ENCODE results near the gene EPC2. TPM values are rescaled to one million over a fixed set of nuclear protein-coding genes. Genes with fewer than 3 reads are reported as not detected.
"Not testable (repeated sequence)": the region's sequence is repeated elsewhere in the genome, so short reads cannot be mapped to it uniquely, and the experiment has no call there.

The EPC2 gene
- polyA plus RNA-seq, 1 donor, result 27.9 TPM

GRCh38 chr2:148752977-148753376 is 108.4 kb downstream of the EPC2 start:
- no peaks in the 10 kb centered on the region for H3K27me3 ChIP-seq (ENCODE audit: control insufficient read depth, insufficient read depth, low read length)
- no peak for DNase-seq
- peaks cover 9% of the 10 kb centered on the region for H3K36me3 ChIP-seq (ENCODE audit: control insufficient read depth, insufficient read depth, low read length)
- no peak overlapping the region for H3K27ac ChIP-seq (ENCODE audit: low read length)
- no peaks in the 10 kb centered on the region for H3K9me3 ChIP-seq (ENCODE audit: control insufficient read depth, low read depth, low read length)
- no peak overlapping the region for H3K4me3 ChIP-seq (ENCODE audit: low read length)
- H3K4me1 ChIP-seq (ENCODE audit: control insufficient read depth, insufficient read depth, low read length), result no peaks in the 10 kb centered on the region
- no CpG with 5 or more reads among the region's 3 CpGs for WGBS (ENCODE audit: insufficient coverage, low lambda C conversion rate)

GRCh38 chr2:148754864-148755263 is 110.3 kb downstream of the EPC2 start:
- Histone ChIP-seq H3K4me3 (ENCODE audit: low read length) (no peak overlapping the region), H3K36me3 (ENCODE audit: control insufficient read depth, insufficient read depth, low read length) (peaks cover 9% of the 10 kb centered on the region), H3K4me1 (ENCODE audit: control insufficient read depth, insufficient read depth, low read length) (no peaks in the 10 kb centered on the region), H3K27me3 (ENCODE audit: control insufficient read depth, insufficient read depth, low read length) (no peaks in the 10 kb centered on the region), H3K9me3 (ENCODE audit: control insufficient read depth, low read depth, low read length) (no peaks in the 10 kb centered on the region), H3K27ac (ENCODE audit: low read length) (no peak overlapping the region)
- DNase-seq, result no peak
- no CpG with 5 or more reads among the region's 1 CpG for WGBS (ENCODE audit: insufficient coverage, low lambda C conversion rate)

GRCh38 chr2:148756292-148756975 is 111.9 kb downstream of the EPC2 start:
- Histone ChIP-seq H3K36me3 (ENCODE audit: control insufficient read depth, insufficient read depth, low read length) (peaks cover 9% of the 10 kb centered on the region), H3K4me3 (ENCODE audit: low read length) (no peak overlapping the region), H3K4me1 (ENCODE audit: control insufficient read depth, insufficient read depth, low read length) (no peaks in the 10 kb centered on the region), H3K9me3 (ENCODE audit: control insufficient read depth, low read depth, low read length) (no peaks in the 10 kb centered on the region), H3K27me3 (ENCODE audit: control insufficient read depth, insufficient read depth, low read length) (no peaks in the 10 kb centered on the region), H3K27ac (ENCODE audit: low read length) (no peak overlapping the region)
- DNase-seq, result no peak
- WGBS (ENCODE audit: insufficient coverage, low lambda C conversion rate), result 100% methylated on average over 2 of the region's 4 CpGs

- Histone ChIP-seq H3K27ac (ENCODE audit: low read length) (no peak overlapping the region), H3K4me3 (ENCODE audit: low read length) (no peak overlapping the region), H3K4me1 (ENCODE audit: control insufficient read depth, insufficient read depth, low read length) (no peaks in the 10 kb centered on the region), H3K9me3 (ENCODE audit: control insufficient read depth, low read depth, low read length) (no peaks in the 10 kb centered on the region), H3K27me3 (ENCODE audit: control insufficient read depth, insufficient read depth, low read length) (no peaks in the 10 kb centered on the region), H3K36me3 (ENCODE audit: control insufficient read depth, insufficient read depth, low read length) (peaks cover 31% of the 10 kb centered on the region)
- WGBS (ENCODE audit: insufficient coverage, low lambda C conversion rate), result 83% methylated on average over 1 of the region's 3 CpGs
- DNase-seq, result no peak
These were observed 120.3 kb downstream of the EPC2 start for GRCh38 chr2:148764815-148765214.

- no peak overlapping the region for H3K27ac ChIP-seq (ENCODE audit: low read length)
- WGBS (ENCODE audit: insufficient coverage, low lambda C conversion rate), result no CpG with 5 or more reads among the region's 4 CpGs
These were observed 125.5 kb downstream of the EPC2 start for GRCh38 chr2:148770047-148770446.

GRCh38 chr2:148781544-148781943 is 137.0 kb downstream of the EPC2 start:
- H3K4me1 ChIP-seq (ENCODE audit: control insufficient read depth, insufficient read depth, low read length), result no peaks in the 10 kb centered on the region
- H3K27ac ChIP-seq (ENCODE audit: low read length), result no peak overlapping the region
- H3K27me3 ChIP-seq (ENCODE audit: control insufficient read depth, insufficient read depth, low read length), result no peaks in the 10 kb centered on the region
- 90% methylated on average over 2 of the region's 5 CpGs for WGBS (ENCODE audit: insufficient coverage, low lambda C conversion rate)
- H3K4me3 ChIP-seq (ENCODE audit: low read length), result no peak overlapping the region
- H3K36me3 ChIP-seq (ENCODE audit: control insufficient read depth, insufficient read depth, low read length), result peaks cover 33% of the 10 kb centered on the region
- DNase-seq, result no peak
- no peaks in the 10 kb centered on the region for H3K9me3 ChIP-seq (ENCODE audit: control insufficient read depth, low read depth, low read length)

More at GRCh38 chr2:148770047-148770446, 125.5 kb downstream of the EPC2 start:
- Histone ChIP-seq H3K4me1 (ENCODE audit: control insufficient read depth, insufficient read depth, low read length) (no peaks in the 10 kb centered on the region), H3K9me3 (ENCODE audit: control insufficient read depth, low read depth, low read length) (no peaks in the 10 kb centered on the region), H3K4me3 (ENCODE audit: low read length) (no peak overlapping the region), H3K36me3 (ENCODE audit: control insufficient read depth, insufficient read depth, low read length) (peaks cover 38% of the 10 kb centered on the region), H3K27me3 (ENCODE audit: control insufficient read depth, insufficient read depth, low read length) (no peaks in the 10 kb centered on the region)
- no peak for DNase-seq

GRCh38 chr2:148789059-148789458 is 144.5 kb downstream of the EPC2 start:
- H3K36me3 ChIP-seq (ENCODE audit: control insufficient read depth, insufficient read depth, low read length), result peaks cover 14% of the 10 kb centered on the region
- no peaks in the 10 kb centered on the region for H3K27me3 ChIP-seq (ENCODE audit: control insufficient read depth, insufficient read depth, low read length)
- H3K27ac ChIP-seq (ENCODE audit: low read length), result no peak overlapping the region
- no peaks in the 10 kb centered on the region for H3K9me3 ChIP-seq (ENCODE audit: control insufficient read depth, low read depth, low read length)
- H3K4me1 ChIP-seq (ENCODE audit: control insufficient read depth, insufficient read depth, low read length), result no peaks in the 10 kb centered on the region
- DNase-seq, result no peak
- no peak overlapping the region for H3K4me3 ChIP-seq (ENCODE audit: low read length)

GRCh38 chr2:148790172-148790571 is 145.6 kb downstream of the EPC2 start:
- no CpG with 5 or more reads among the region's 5 CpGs for WGBS (ENCODE audit: insufficient coverage, low lambda C conversion rate)
- H3K4me3 ChIP-seq (ENCODE audit: low read length); H3K27me3 ChIP-seq (ENCODE audit: control insufficient read depth, insufficient read depth, low read length); H3K4me1 ChIP-seq (ENCODE audit: control insufficient read depth, insufficient read depth, low read length); H3K9me3 ChIP-seq (ENCODE audit: control insufficient read depth, low read depth, low read length); DNase-seq; H3K36me3 ChIP-seq (ENCODE audit: control insufficient read depth, insufficient read depth, low read length); H3K27ac ChIP-seq (ENCODE audit: low read length): not testable (repeated sequence)

GRCh38 chr2:148794558-148794957 is 150.0 kb downstream of the EPC2 start:
- 100% methylated on average over 1 of the region's 2 CpGs for WGBS (ENCODE audit: insufficient coverage, low lambda C conversion rate)
- no peaks in the 10 kb centered on the region for H3K36me3 ChIP-seq (ENCODE audit: control insufficient read depth, insufficient read depth, low read length)

GRCh38 chr2:148796735-148797512 is 152.4 kb downstream of the EPC2 start:
- WGBS (ENCODE audit: insufficient coverage, low lambda C conversion rate), result no CpG with 5 or more reads among the region's 3 CpGs
- Histone ChIP-seq H3K27ac (ENCODE audit: low read length) (no peak overlapping the region), H3K9me3 (ENCODE audit: control insufficient read depth, low read depth, low read length) (no peaks in the 10 kb centered on the region), H3K27me3 (ENCODE audit: control insufficient read depth, insufficient read depth, low read length) (no peaks in the 10 kb centered on the region), H3K4me3 (ENCODE audit: low read length) (no peak overlapping the region), H3K4me1 (ENCODE audit: control insufficient read depth, insufficient read depth, low read length) (no peaks in the 10 kb centered on the region), H3K36me3 (ENCODE audit: control insufficient read depth, insufficient read depth, low read length) (no peaks in the 10 kb centered on the region)
- DNase-seq, result no peak

More at GRCh38 chr2:148794558-148794957, 150.0 kb downstream of the EPC2 start:
- Histone ChIP-seq H3K9me3 (ENCODE audit: control insufficient read depth, low read depth, low read length) (no peaks in the 10 kb centered on the region), H3K27ac (ENCODE audit: low read length) (no peak overlapping the region), H3K4me3 (ENCODE audit: low read length) (no peak overlapping the region), H3K4me1 (ENCODE audit: control insufficient read depth, insufficient read depth, low read length) (no peaks in the 10 kb centered on the region), H3K27me3 (ENCODE audit: control insufficient read depth, insufficient read depth, low read length) (no peaks in the 10 kb centered on the region)
- no peak for DNase-seq
